Measurements from ENCODE around the gene XRCC5.

Gene XRCC5

DNA sequence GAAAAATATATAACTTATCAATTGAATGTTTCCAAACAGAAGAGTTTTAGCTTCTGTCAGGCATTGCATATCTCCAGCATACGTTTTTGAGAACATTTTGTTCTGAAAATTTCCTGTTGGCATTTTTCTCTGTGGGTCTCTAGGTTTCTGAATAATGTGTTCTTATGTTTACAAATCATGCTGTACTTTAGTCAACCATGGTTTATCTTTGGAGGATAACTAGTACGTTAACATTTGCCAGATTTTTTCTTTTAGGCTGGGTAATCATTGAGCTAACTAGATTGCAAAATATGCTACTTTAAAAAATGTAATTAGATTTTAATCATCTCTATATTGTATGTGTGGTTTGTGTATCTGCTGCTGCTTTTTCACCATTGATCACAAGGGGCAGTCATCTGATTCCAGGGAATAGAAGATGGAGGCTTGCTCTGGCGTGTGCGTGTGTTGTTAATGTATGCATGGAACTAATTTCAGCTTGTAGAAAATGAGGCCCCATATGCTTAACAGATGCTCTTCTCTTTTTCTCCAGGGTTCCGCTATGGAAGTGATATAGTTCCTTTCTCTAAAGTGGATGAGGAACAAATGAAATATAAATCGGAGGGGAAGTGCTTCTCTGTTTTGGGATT, 21.3 kb downstream of the XRCC5 start:
- Histone ChIP-seq H3K79me2 (peaks cover 7% of the 10 kb centered on the region), H2AFZ (no peak overlapping the region), H3K9me3 (ENCODE audit: control insufficient read depth, low read length) (no peaks in the 10 kb centered on the region), H3K9ac (no peak overlapping the region), H3K27me3 (ENCODE audit: control insufficient read depth, insufficient read depth, low read length) (no peaks in the 10 kb centered on the region), H3K4me1 (peaks cover 14% of the 10 kb centered on the region), H3K4me3 (ENCODE audit: low read depth, low read length) (no peak overlapping the region), H3K36me3 (ENCODE audit: control insufficient read depth, insufficient read depth, low read length) (no peaks in the 10 kb centered on the region), H3K4me2 (ENCODE audit: low read length) (no peak overlapping the region), H3K27ac (no peak overlapping the region)
- TF ChIP-seq, protein P1, sequence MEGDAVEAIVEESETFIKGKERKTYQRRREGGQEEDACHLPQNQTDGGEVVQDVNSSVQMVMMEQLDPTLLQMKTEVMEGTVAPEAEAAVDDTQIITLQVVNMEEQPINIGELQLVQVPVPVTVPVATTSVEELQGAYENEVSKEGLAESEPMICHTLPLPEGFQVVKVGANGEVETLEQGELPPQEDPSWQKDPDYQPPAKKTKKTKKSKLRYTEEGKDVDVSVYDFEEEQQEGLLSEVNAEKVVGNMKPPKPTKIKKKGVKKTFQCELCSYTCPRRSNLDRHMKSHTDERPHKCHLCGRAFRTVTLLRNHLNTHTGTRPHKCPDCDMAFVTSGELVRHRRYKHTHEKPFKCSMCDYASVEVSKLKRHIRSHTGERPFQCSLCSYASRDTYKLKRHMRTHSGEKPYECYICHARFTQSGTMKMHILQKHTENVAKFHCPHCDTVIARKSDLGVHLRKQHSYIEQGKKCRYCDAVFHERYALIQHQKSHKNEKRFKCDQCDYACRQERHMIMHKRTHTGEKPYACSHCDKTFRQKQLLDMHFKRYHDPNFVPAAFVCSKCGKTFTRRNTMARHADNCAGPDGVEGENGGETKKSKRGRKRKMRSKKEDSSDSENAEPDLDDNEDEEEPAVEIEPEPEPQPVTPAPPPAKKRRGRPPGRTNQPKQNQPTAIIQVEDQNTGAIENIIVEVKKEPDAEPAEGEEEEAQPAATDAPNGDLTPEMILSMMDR (IDR thresholded peaks at IDR 0.05) = no peak

DNA sequence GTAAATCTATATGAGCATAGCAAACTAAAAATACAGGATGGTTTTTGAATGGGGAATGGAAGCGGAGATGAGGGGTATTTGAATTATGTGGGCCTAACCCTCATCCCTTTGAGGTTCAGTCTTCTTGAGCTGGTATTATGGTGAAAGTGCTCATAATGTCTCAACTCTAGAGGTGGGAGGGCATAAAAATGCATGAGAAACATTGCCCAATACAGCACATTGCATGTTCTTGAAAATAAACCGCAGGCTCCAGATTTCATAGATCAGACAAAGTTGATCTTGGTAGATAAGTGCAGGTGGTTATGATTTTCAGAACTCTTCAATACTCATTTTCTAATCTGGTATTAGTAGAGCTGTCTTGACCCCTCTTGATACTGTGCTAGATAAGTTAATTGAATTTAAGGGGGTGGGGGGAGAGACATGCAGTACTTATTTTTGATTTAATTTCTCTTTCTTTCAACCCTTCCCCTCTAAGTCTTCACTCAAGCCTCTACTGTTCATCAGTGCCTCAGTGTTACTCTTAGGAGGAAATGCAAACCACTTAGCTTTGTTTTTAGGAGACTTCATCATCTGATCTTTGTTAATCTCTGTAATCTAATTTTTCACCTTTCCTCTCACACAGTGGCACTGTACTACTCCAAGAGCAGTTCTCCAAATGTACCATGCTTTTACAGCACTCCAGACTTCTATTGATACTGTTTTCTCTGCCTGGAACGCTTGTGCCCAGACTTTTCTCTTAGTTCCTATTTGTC, 22.2 kb downstream of the XRCC5 start:
- Histone ChIP-seq H3K27me3 (ENCODE audit: control insufficient read depth, insufficient read depth, low read length) (no peaks in the 10 kb centered on the region), H3K4me2 (ENCODE audit: low read length) (no peak overlapping the region), H3K9me3 (ENCODE audit: control insufficient read depth, low read length) (no peaks in the 10 kb centered on the region), H3K9ac (no peak overlapping the region), H3K4me3 (ENCODE audit: low read depth, low read length) (no peak overlapping the region), H2AFZ (no peak overlapping the region), H3K27ac (no peak overlapping the region), H3K79me2 (peaks cover 11% of the 10 kb centered on the region), H3K4me1 (peaks cover 14% of the 10 kb centered on the region), H3K36me3 (ENCODE audit: control insufficient read depth, insufficient read depth, low read length) (no peaks in the 10 kb centered on the region)
- TF ChIP-seq, protein P1 (IDR thresholded peaks at IDR 0.05) = no peak

DNA sequence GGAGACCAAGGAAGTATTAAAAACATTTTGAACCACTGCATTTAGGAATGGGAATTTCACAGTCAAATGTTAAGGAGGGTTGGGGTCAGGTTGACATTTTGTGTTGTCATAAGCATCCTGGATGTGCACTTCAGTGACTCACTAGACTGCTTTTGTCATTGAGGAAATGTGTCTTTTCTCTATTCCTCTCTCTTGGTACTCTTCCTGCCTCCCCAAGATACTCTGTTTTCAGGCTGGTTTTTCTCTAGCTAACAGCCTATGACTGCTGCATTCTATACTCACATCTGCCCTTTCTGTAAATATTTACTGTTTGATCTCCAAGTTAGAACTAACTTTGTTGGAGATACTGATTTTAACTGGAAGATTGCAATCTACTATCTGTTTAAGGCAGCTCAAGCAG, 23.4 kb downstream of the XRCC5 start:
- Histone ChIP-seq H2AFZ (no peak overlapping the region), H3K27ac (no peak overlapping the region), H3K4me2 (ENCODE audit: low read length) (no peak overlapping the region), H3K4me1 (peaks cover 14% of the 10 kb centered on the region), H3K27me3 (ENCODE audit: control insufficient read depth, insufficient read depth, low read length) (no peaks in the 10 kb centered on the region), H3K9me3 (ENCODE audit: control insufficient read depth, low read length) (no peaks in the 10 kb centered on the region), H3K4me3 (ENCODE audit: low read depth, low read length) (no peak overlapping the region), H3K79me2 (peaks cover 11% of the 10 kb centered on the region), H3K9ac (no peak overlapping the region), H3K36me3 (ENCODE audit: control insufficient read depth, insufficient read depth, low read length) (no peaks in the 10 kb centered on the region)
- TF ChIP-seq, protein P1 (IDR thresholded peaks at IDR 0.05) = no peak

DNA sequence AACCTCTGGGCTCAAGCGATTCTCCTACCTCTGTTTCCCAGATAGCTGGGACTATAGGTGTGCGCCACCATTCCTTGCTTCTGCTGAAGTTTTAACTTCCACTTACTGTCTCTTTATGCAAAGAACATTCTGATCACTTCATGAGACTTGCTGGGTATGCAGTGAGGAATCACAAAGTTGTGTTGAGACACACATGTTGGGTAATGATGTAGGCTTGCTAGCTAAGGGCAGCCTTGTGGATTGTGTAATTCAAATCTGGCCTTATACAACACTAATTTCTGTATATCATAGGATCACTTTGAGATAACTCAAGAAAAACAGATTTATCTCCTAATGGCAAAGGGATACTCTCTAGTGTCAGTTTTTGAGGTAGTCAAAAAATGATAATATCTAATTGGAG, 24.2 kb downstream of the XRCC5 start:
- Histone ChIP-seq H2AFZ (no peak overlapping the region), H3K36me3 (ENCODE audit: control insufficient read depth, insufficient read depth, low read length) (no peaks in the 10 kb centered on the region), H3K9me3 (ENCODE audit: control insufficient read depth, low read length) (no peaks in the 10 kb centered on the region), H3K27me3 (ENCODE audit: control insufficient read depth, insufficient read depth, low read length) (no peaks in the 10 kb centered on the region), H3K4me1 (peaks cover 14% of the 10 kb centered on the region), H3K4me2 (ENCODE audit: low read length) (no peak overlapping the region), H3K4me3 (ENCODE audit: low read depth, low read length) (no peak overlapping the region), H3K79me2 (peaks cover 12% of the 10 kb centered on the region), H3K27ac (no peak overlapping the region), H3K9ac (no peak overlapping the region)
- TF ChIP-seq, protein P1 (IDR thresholded peaks at IDR 0.05) = no peak
